ENCODE measurements around the gene BCL11A. TPM values are rescaled to one million over a fixed set of nuclear protein-coding genes. Genes with fewer than 3 reads are reported as not detected.

The BCL11A gene
- total RNA-seq, 1 experiment from 2014 or later, result 0.33 TPM

DNA sequence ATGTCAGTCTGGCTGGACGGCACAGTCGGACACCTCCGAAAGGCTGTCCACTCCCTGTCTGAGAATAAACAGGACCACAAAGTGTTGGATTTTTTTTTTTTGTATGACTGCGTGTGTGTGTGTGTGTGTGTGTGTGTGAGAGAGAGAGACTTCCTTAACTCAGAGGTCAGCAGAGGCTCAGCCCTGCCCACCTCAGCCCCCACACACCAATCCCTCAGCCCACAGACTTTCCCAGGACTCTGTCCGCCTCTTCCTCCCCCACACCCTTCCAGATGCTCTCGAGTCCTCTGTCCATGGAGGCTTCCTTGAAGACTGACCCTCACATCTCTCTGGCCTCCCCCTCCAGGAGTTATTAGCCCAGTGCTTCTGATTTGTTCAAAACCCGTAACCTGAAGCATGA, 147.3 kb downstream of the BCL11A start:
- no peak for TF ChIP-seq POLR2AphosphoS5 (IDR thresholded peaks at IDR 0.05; ENCODE audit: low read depth, low read length)
- TF ChIP-seq, protein P1, sequence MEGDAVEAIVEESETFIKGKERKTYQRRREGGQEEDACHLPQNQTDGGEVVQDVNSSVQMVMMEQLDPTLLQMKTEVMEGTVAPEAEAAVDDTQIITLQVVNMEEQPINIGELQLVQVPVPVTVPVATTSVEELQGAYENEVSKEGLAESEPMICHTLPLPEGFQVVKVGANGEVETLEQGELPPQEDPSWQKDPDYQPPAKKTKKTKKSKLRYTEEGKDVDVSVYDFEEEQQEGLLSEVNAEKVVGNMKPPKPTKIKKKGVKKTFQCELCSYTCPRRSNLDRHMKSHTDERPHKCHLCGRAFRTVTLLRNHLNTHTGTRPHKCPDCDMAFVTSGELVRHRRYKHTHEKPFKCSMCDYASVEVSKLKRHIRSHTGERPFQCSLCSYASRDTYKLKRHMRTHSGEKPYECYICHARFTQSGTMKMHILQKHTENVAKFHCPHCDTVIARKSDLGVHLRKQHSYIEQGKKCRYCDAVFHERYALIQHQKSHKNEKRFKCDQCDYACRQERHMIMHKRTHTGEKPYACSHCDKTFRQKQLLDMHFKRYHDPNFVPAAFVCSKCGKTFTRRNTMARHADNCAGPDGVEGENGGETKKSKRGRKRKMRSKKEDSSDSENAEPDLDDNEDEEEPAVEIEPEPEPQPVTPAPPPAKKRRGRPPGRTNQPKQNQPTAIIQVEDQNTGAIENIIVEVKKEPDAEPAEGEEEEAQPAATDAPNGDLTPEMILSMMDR (IDR thresholded peaks at IDR 0.05), result no peak
- TF ChIP-seq SIN3A (IDR thresholded peaks at IDR 0.05; ENCODE audit: borderline replicate concordance, insufficient read depth, low read depth, low read length), result no peak
- H3K9me3 ChIP-seq (ENCODE audit: control insufficient read depth, insufficient read depth, low read depth, low read length), result no peaks in the 10 kb centered on the region
- no peak overlapping the region for H3K27ac ChIP-seq (ENCODE audit: low read length)
- DNase-seq (ENCODE audit: low read depth, low spot score), result no peak
- POLR2A ChIA-PET, result no interaction called here
- intact Hi-C loops (cut with micrococcal nuclease; ENCODE audit: unreplicated experiment), result no loop called here
- in situ Hi-C loops (cut with HindIII; ENCODE audit: low pct_unique_long_range_greater_than_20kb, low sequenced_read_pairs), result no loop called here
- H3K4me3 ChIP-seq (ENCODE audit: low read depth in 2 of 2, low read length in 2 of 2), result no peak overlapping the region
- CTCF ChIA-PET, result no interaction called here
- H3K27me3 ChIP-seq (ENCODE audit: control insufficient read depth, insufficient read depth, low read length), result peaks cover 4% of the 10 kb centered on the region; the same call in 1 of the 2 replicates
- no peaks in the 10 kb centered on the region for H3K36me3 ChIP-seq (ENCODE audit: control insufficient read depth, insufficient read depth, low read length)
- ATAC-seq, result no peak
- BruUV-seq (replicated peaks), result no TSS peak
- H3K4me1 ChIP-seq (ENCODE audit: control insufficient read depth, insufficient read depth, low read length), result no peaks in the 10 kb centered on the region

DNA sequence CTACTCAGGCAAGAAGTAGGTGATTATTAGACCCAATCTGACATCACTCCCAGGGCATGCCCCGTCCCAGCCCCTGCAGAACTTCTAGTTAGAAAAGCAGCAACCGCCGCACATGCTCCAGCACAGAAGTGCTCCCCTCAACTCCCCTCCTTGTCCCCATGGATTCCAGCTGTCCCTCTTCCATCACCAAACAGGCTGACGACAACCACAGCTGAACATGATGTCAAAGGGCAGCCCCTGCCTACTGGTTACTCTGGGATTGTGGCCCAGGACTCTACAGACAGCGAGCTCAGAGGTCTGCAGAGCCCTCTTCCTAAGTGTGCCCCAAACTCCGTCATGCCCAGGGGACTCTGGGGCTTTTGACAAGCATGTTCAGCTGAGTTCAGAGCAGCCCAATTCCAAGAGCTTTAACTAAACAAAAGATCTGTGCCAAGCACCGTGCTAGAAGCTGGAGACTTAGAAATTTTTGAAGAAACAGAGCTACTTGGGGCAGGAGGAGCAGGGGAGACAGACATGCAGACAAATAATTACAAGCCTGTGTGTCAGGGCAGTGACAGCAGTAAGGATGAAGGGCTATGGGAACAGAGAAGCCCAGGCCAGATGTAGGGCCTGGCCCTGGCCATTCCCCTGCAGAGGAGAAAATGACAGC, 148.1 kb downstream of the BCL11A start:
- H3K36me3 ChIP-seq (ENCODE audit: control insufficient read depth, insufficient read depth, low read length), result no peaks in the 10 kb centered on the region
- H3K27ac ChIP-seq (ENCODE audit: low read length), result no peak overlapping the region
- ATAC-seq, result no peak
- H3K4me1 ChIP-seq (ENCODE audit: control insufficient read depth, insufficient read depth, low read length), result no peaks in the 10 kb centered on the region
- BruUV-seq (replicated peaks), result no TSS peak
- no peak for DNase-seq (ENCODE audit: low read depth, low spot score)
- in situ Hi-C loops (cut with HindIII; ENCODE audit: low pct_unique_long_range_greater_than_20kb, low sequenced_read_pairs), result no loop called here
- CTCF ChIA-PET, result no interaction called here
- no peak overlapping the region for H3K4me3 ChIP-seq (ENCODE audit: low read depth in 2 of 2, low read length in 2 of 2)
- intact Hi-C loops (cut with micrococcal nuclease; ENCODE audit: unreplicated experiment), result no loop called here
- TF ChIP-seq SIN3A (IDR thresholded peaks at IDR 0.05; ENCODE audit: borderline replicate concordance, insufficient read depth, low read depth, low read length) (no peak), TCF7L2 (IDR thresholded peaks at IDR 0.05; ENCODE audit: low read depth, low read length) (no peak), POLR2AphosphoS5 (IDR thresholded peaks at IDR 0.05; ENCODE audit: low read depth, low read length) (no peak)
- TF ChIP-seq, protein P1 (IDR thresholded peaks at IDR 0.05), result no peak
- TF ChIP-seq, protein P2, sequence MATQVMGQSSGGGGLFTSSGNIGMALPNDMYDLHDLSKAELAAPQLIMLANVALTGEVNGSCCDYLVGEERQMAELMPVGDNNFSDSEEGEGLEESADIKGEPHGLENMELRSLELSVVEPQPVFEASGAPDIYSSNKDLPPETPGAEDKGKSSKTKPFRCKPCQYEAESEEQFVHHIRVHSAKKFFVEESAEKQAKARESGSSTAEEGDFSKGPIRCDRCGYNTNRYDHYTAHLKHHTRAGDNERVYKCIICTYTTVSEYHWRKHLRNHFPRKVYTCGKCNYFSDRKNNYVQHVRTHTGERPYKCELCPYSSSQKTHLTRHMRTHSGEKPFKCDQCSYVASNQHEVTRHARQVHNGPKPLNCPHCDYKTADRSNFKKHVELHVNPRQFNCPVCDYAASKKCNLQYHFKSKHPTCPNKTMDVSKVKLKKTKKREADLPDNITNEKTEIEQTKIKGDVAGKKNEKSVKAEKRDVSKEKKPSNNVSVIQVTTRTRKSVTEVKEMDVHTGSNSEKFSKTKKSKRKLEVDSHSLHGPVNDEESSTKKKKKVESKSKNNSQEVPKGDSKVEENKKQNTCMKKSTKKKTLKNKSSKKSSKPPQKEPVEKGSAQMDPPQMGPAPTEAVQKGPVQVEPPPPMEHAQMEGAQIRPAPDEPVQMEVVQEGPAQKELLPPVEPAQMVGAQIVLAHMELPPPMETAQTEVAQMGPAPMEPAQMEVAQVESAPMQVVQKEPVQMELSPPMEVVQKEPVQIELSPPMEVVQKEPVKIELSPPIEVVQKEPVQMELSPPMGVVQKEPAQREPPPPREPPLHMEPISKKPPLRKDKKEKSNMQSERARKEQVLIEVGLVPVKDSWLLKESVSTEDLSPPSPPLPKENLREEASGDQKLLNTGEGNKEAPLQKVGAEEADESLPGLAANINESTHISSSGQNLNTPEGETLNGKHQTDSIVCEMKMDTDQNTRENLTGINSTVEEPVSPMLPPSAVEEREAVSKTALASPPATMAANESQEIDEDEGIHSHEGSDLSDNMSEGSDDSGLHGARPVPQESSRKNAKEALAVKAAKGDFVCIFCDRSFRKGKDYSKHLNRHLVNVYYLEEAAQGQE (IDR thresholded peaks at IDR 0.05; ENCODE audit: insufficient read depth in 1 of 2, low read depth in 2 of 2, low read length in 1 of 2), result no peak
- POLR2A ChIA-PET, result no interaction called here
- H3K27me3 ChIP-seq (ENCODE audit: control insufficient read depth, insufficient read depth, low read length), result peaks cover 4% of the 10 kb centered on the region; the same call in 1 of the 2 replicates
- H3K9me3 ChIP-seq (ENCODE audit: control insufficient read depth, insufficient read depth, low read depth, low read length), result no peaks in the 10 kb centered on the region

Other genes starting within 250 kb of the BCL11A start
- 10.9 TPM for gene PAPOLG, start 202.6 kb upstream of the BCL11A start, total RNA-seq (2021; ENCODE audit: unreplicated experiment)